Esophagus squamous epithelium (tissue), 5 donors: Measurements from ENCODE around the gene FRMD4A. TPM values are rescaled to one million over a fixed set of nuclear protein-coding genes. Genes with fewer than 3 reads are reported as not detected.
"Not testable (repeated sequence)": the region's sequence is repeated elsewhere in the genome, so short reads cannot be mapped to it uniquely, and the experiment has no call there.

Experiments used
- DNase-seq: peaks from one replicate; lab custom pipeline; 2025; lab: John Stamatoyannopoulos, UW
- H3K27ac ChIP-seq, 4 donors: fragments of 200-600 bp; sonication (generic); one replicate each; pipeline ENCODE4 v1.5.1; 2016 to 2019; ENCODE audit warnings: mild to moderate bottlenecking in 1 of 4
- H3K27me3 ChIP-seq, 4 donors: fragments of 200-600 bp; sonication (generic); 1 replicate in 3 of 4; 2 replicates in 1 of 4; pipeline versions ENCODE4 v1.5.1 to v1.6.0; 2017 to 2021; ENCODE audit warnings: antibody characterized with exemption in 1 of 4
- H3K36me3 ChIP-seq, 3 donors: fragments of 200-600 bp; sonication (generic); one replicate each; pipeline ENCODE4 v1.5.1; 2016 to 2019
- H3K4me1 ChIP-seq, 3 donors: fragments of 200-600 bp; sonication (generic); one replicate each; pipeline ENCODE4 v1.5.1; 2017 to 2019
- H3K4me3 ChIP-seq, 4 donors: fragments of 200-600 bp; sonication (generic); 1 replicate in 3 of 4; 2 replicates in 1 of 4; pipeline ENCODE4 v1.5.1; 2016 to 2019; ENCODE audit warnings: mild to moderate bottlenecking in 2 of 4, moderate library complexity in 1 of 4
- H3K9me3 ChIP-seq, 3 donors: fragments of 200-600 bp; sonication (generic); one replicate each; pipeline ENCODE4 v1.5.1; 2016 to 2019
- CTCF ChIP-seq, 6 experiments: fragments of 450-650 bp in 4 of 6; fragments of 200-600 bp in 2 of 6; sonication (generic) in 2 of 6; IDR thresholded peaks; one replicate each; pipeline ENCODE4 v1.5.1; 2016 to 2019; ENCODE audit warnings: antibody characterized with exemption in 6 of 6, mild to moderate bottlenecking in 4 of 6, moderate library complexity in 4 of 6
- POLR2A ChIP-seq, 4 donors: fragments of 450-650 bp; IDR thresholded peaks; one replicate each; pipeline ENCODE4 v1.6.1; 2017; ENCODE audit warnings: antibody characterized with exemption in 4 of 4, mild to moderate bottlenecking in 4 of 4, moderate library complexity in 3 of 4
- WGBS, 2 donors: methylation state at CpG; one replicate each; pipeline ENCODE4 v1.1.5; 2018; 5-methylcytosine and 5-hydroxymethylcytosine counted together
- intact Hi-C: fragments of 100-400 bp; cut with DNase I; formaldehyde crosslinking; loops from one replicate; pipeline ENCODE4 v1.15.0; 2022
- total RNA-seq, 4 donors: library from RNA; depleted of rRNA; stranded (reverse); fragments of >200 nt; gene quantifications; one replicate each; pipeline ENCODE4 v1.1.0, GENCODE V29; 2016
- donor health status: DM: yes; HTN: yes; CAD: no.

The FRMD4A gene
- total RNA-seq, 4 donors from 2014 or later: 7.3 to 15.3 (median 8.6) TPM

- H3K4me3 ChIP-seq: peak overlapping the region in 3 of 4 donors; percentile 1 to 40 (median 9)
- WGBS, 2 donors: 24 to 36% methylated on average over 13 to 16 of the region's 17 CpGs
- TF ChIP-seq CTCF (IDR thresholded peaks at IDR 0.05): no peak
- TF ChIP-seq POLR2A (IDR thresholded peaks at IDR 0.05): no peak
Observed at GRCh38 chr10:14074062-14074884, 256.5 kb downstream of the FRMD4A start.

GRCh38 chr10:14072541-14072940, 258.2 kb downstream of the FRMD4A start:
- DNase-seq: no peak
- TF ChIP-seq CTCF (IDR thresholded peaks at IDR 0.05): no peak
- no peak for TF ChIP-seq POLR2A (IDR thresholded peaks at IDR 0.05)
- H3K27ac ChIP-seq: no peak overlapping the region
- no peaks in the 10 kb centered on the region for H3K36me3 ChIP-seq
- no peaks in the 10 kb centered on the region for H3K9me3 ChIP-seq
- no peaks in the 10 kb centered on the region for H3K27me3 ChIP-seq
- no peak overlapping the region for H3K4me3 ChIP-seq
- 79 to 80% methylated on average over 3 of the region's 3 CpGs for WGBS, 2 donors
- peaks cover 0 to 17% (median 3%) of the 10 kb centered on the region in 3 donors for H3K4me1 ChIP-seq
- intact Hi-C loops: no loop called here

More at GRCh38 chr10:14074062-14074884, 256.5 kb downstream of the FRMD4A start:
- H3K27ac ChIP-seq: peak overlapping the region in 2 of 4 donors; percentile 27 to 49
- no peak for DNase-seq
- no peaks in the 10 kb centered on the region for H3K36me3 ChIP-seq
- no peaks in the 10 kb centered on the region for H3K27me3 ChIP-seq
- intact Hi-C loops: no loop called here
- peaks cover 0 to 17% (median 3%) of the 10 kb centered on the region in 3 donors for H3K4me1 ChIP-seq
- no peaks in the 10 kb centered on the region for H3K9me3 ChIP-seq

DNA sequence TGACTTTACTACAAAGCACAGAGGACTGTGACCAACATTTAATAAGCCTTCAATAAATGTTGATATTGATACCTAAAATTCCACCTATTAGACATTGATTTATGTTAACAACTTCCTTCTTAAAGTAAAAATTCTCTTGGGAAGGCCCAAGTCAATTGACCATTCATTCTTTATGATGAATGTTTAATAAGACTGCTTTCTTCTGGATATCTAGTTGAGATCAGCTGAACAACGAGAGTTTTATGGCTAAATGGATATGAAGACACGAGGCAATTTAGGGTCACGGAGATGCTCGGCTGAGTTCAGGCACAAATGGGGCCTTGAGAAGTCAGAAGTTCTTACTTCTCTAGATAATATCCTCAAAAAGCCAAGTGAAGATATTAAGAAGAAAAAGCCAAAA, 258.8 kb downstream of the FRMD4A start:
- peaks cover 0 to 17% (median 3%) of the 10 kb centered on the region in 3 donors for H3K4me1 ChIP-seq
- intact Hi-C loops: no loop called here
- H3K27ac ChIP-seq: no peak overlapping the region
- no peak for DNase-seq
- no peaks in the 10 kb centered on the region for H3K27me3 ChIP-seq
- H3K4me3 ChIP-seq: no peak overlapping the region
- no peak for TF ChIP-seq POLR2A (IDR thresholded peaks at IDR 0.05)
- TF ChIP-seq CTCF (IDR thresholded peaks at IDR 0.05): no peak
- no peaks in the 10 kb centered on the region for H3K9me3 ChIP-seq
- WGBS, 2 donors: 82 to 87% methylated on average over 4 of the region's 4 CpGs
- H3K36me3 ChIP-seq: no peaks in the 10 kb centered on the region

DNA sequence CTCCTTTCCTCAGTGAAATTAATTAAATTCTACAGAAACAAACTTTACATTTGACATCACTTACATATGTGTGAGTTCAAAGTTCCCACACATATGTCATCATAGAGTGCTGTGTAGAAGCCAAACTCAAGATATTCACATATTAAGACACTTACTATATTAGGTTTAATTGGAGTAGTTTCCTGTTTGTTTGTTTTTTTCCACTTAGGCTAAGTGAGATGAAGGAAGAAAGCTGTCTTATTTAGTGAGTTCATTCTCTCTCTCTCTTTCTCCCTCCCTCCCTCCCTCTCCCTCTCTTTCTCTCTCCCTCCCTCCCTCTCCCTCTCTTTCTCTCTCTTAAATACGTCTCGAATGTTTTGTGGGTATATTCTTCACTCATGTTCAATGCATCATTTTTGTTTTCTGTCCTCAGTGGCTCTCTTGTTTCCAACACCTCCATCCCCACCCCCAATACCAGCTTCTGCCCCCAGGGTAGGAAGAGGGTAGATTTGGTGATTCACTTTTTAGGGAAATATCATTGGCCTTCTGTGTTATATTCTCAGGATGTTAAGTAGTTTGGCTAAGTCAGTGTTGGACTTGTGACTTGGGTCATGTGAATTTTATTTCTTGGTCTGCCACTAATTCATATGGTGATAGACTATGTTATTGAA, 262.0 kb downstream of the FRMD4A start:
- no peak for TF ChIP-seq CTCF (IDR thresholded peaks at IDR 0.05)
- WGBS, 2 donors: 70 to 90% methylated on average over 2 of the region's 2 CpGs
- Histone ChIP-seq H3K27ac (no peak overlapping the region), H3K4me1 (peaks cover 0 to 3% (median 0%) of the 10 kb centered on the region in 3 donors), H3K36me3 (no peaks in the 10 kb centered on the region), H3K4me3 (no peak overlapping the region), H3K9me3 (no peaks in the 10 kb centered on the region), H3K27me3 (no peaks in the 10 kb centered on the region)
- DNase-seq: no peak
- intact Hi-C loops: no loop called here

DNA sequence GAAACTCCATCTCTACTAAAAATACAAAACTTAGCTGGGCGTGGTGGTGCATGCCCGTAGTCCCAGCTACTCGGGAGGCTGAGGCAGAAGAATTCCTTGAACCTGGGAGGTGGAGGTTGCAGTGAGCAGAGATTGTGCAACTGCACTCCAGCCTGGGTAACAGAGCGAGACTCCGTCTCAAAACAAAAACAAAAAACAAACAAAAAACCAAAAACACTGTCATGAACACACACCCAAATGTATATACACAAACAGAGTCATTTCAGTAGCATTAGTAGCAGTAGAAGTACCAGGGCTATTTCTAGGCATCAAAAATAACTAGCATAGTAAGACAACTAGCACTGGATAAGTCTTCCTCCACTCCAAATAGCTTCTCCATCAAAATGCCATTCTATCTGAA, 263.1 kb downstream of the FRMD4A start:
- H3K36me3 ChIP-seq, H3K4me1 ChIP-seq, DNase-seq, intact Hi-C loops, H3K9me3 ChIP-seq, H3K27ac ChIP-seq, H3K4me3 ChIP-seq, H3K27me3 ChIP-seq: not testable (repeated sequence)
- WGBS, 2 donors: 85 to 88% methylated on average over 5 of the region's 5 CpGs
